Activated CD4-positive, alpha-beta T cell treated with anti-CD3 and anti-CD28 coated beads for 24 hours (primary cell): ENCODE results near the gene SF3B6.
"Not testable (repeated sequence)": the region's sequence is repeated elsewhere in the genome, so short reads cannot be mapped to it uniquely, and the experiment has no call there.

Source experiments
- DNase-seq, 2 donors: peaks; one replicate each; pipeline ENCODE4 v3.0.0-alpha.2; 2020; ENCODE audit warnings: low read depth in 2 of 2

SF3B6 gene

GRCh38 chr2:24051833-24052232 is 24.3 kb downstream of the SF3B6 start:
- DNase-seq = no peak

DNA sequence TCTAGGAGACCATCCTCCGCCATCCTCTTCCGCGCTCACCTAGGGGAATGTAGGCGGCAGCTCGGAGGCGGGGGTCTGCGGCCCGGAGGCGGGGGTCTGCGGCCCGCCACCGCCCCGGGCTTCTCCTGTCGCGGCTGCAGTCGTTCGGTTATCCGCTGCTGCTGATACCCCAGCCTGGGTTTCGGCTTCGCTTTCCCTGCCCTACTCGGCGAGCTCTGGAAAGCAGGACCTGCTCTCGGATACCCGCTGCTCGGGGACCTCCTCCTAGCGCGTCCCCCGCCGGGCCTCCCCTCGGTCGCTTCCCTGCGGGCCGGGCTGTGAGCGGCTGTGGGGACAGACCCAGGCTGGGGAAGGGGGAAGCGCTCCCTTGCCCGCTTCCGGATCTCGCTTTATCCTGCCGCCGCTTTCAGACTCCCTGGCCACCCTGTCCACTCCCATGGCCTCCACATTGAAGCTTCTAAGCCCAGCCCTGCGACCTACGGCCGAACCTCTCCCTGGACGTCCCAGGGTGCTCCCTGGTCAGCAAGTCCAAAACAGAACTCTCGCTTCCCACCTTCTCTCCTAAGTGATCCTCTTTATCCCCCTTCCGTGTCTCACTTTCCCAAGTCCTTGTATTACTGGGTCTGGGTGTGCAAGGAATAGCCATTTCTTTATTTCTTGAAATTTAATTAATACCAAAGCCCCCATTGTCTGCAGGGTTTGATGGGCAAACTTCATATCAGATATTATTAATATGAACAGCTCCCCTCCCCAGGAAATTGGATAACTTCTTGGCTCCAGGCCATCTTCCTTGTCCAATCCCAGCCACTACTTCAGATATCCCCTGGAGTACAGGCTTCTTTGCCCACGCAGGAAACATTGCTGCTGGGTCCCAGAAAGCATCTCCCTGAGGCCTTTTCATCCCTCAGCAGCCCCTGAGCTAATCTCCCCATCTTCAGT is 25.8 kb downstream of the SF3B6 start:
- no peak for DNase-seq

DNA sequence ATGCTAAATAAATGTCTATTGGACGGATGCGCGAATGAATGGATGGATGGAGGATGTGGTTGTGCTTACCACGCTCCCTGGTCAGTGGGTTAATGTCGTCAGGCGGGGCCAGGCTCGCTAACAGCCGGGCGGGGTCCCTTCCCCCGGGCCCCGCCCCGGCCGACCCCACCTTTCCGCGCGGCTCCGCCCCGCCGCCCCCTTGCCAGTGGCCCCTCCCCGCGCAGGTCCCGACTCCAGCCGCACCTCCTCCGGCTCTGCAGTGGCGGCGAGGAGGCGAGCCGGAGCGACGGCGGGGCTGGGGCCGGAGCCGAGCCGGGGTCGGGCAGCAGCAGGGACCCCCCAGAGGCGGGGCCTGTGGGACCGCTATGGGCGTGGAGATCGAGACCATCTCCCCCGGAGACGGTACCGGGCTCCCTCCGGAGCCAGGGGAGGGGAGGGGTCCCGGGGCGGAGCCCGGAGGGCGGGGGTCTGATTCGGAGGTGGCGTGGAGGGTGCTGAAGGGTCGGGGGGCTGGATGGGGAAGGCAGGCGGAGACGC is 26.6 kb downstream of the SF3B6 start, which contains the start of gene FKBP1B:
TSS of gene FKBP1B (plus strand) at position 257 of the 537 bp plus-strand sequence. CDS start at position 366, 109 bp downstream.
- DNase-seq = peak in 1 of 2 donors; percentile 48

GRCh38 chr2:24048769-24049484 is 27.2 kb downstream of the SF3B6 start:
- no peak for DNase-seq

GRCh38 chr2:24047703-24048033 is 28.5 kb downstream of the SF3B6 start:
- DNase-seq = no peak

DNA sequence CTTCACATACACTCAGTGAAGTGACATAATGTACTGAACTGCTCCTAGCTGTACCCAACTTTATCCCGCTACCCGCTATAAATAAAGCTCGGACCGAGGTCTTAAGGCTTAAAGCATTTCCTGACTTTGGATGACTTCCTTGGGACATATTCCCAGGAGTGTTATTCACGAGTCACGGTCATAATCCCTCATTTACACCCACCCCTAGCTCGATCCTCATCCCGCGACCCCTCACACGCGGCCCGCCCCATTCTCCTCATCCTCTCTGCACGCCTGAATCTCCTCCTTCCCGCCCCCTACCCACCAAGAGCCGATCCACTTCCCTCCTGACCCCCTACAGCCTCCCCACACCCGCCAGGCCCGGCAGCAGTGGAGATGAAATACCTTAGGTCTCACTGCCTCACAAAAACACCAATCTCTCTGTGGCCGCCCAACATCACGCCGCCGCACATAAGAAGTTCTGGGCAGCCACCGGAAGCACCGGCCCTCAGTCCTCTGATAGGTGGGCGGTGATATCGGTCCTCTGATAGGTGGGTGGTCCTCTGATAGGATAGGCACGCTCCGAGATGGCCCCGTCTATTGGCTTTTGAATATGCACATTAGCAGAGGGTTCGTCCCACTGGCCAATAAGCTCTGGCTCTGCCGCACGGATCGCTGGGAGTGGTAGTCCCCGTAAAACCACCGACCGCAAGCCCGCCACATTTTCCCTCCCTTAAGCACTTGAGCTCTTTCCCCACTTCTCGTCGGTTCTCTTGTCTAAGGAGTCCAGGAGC is 29.0 kb downstream of the SF3B6 start, which contains the start of gene WDCP:
TSS of gene WDCP (minus strand) at position 462 of the 773 bp plus-strand sequence. CDS start 7,897 bp downstream, outside the sequence.
- DNase-seq = peak; percentile 88

- no peak for DNase-seq
These were observed 29.6 kb downstream of the SF3B6 start for GRCh38 chr2:24046599-24046929.

GRCh38 chr2:24045511-24046508 is 30.3 kb downstream of the SF3B6 start:
- DNase-seq = no peak

- not testable (repeated sequence) for DNase-seq
These were observed 33.0 kb downstream of the SF3B6 start for GRCh38 chr2:24043133-24043532.

DNA sequence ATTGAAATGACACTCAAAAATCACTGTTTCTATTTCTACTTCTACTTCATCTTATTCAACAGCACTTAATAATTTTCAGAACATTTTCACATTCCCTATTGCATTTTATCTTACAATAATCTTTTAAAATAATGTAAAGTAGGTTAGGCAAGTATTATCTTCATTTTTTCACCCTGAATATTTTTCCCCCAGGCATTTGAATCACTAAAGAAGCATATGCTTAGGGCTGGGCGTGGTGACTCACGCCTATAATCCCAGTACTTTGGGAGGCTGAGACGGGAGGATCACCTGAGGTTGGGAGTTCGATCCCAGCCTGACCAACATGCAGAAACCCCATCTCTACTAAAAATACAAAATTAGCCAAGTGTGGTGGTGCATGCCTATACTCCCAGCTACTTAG is 35.6 kb downstream of the SF3B6 start:
- no peak for DNase-seq

- no peak for DNase-seq
These were observed 37.2 kb downstream of the SF3B6 start for GRCh38 chr2:24038786-24039499.

DNA sequence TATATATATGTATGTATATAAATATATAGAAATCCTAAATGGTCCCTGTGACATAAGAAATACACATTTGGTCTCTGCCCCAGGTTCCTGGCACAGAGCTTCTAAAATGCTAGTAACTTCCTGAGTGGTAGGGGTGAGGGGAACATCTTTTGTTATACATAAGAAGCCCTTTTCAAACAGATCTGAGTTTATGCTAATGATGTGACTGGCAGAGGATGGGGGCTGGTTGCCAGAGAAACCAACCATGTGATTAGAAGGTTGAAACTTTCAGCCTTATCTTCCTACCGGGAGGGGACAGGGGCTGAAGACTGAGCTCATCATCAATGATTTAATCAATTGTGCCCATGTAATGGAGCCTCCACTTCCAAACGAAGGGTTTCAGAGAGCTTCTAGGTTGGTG is 49.9 kb downstream of the SF3B6 start:
- no peak for DNase-seq

DNA sequence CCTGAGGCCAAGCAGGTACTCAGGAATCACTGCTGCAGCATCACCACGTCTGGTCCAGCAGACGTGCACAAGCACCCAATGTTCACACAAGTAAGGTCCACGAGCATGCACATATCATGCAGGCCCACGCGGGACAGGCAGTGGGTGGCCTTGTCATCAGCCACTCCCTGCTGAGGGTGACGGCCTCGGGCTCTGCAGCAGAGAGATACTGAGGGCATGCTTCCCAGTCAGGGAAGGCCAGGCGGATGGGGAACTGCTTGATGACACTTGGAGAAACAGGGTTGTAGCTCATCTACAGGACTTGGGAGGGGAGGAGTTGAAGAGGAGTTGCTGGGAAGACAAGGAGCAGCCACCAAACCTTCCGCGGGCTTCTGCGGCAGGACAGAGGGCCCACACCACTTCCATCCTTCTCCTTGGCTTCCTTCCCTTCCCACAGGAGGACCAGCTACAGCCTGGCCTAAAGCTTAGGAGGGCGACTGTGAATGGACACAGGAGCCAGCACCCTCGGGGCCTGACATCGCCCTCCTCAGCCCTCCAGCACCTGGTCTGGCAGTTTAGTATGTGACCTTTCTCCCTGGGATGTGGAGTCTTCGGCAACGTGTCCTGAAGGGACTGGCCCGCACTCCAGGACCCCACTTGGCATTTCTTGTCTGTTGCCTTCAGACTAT is 51.0 kb downstream of the SF3B6 start:
- DNase-seq = no peak

GRCh38 chr2:24024018-24024417 is 52.1 kb downstream of the SF3B6 start:
- no peak for DNase-seq

GRCh38 chr2:24022975-24023575 is 53.1 kb downstream of the SF3B6 start:
- DNase-seq = no peak

- no peak for DNase-seq
These were observed 53.7 kb downstream of the SF3B6 start for GRCh38 chr2:24022324-24022974.

GRCh38 chr2:24021122-24021998 is 54.8 kb downstream of the SF3B6 start:
- DNase-seq = no peak
